ENCODE data around the gene ADIPOR2.

DNA sequence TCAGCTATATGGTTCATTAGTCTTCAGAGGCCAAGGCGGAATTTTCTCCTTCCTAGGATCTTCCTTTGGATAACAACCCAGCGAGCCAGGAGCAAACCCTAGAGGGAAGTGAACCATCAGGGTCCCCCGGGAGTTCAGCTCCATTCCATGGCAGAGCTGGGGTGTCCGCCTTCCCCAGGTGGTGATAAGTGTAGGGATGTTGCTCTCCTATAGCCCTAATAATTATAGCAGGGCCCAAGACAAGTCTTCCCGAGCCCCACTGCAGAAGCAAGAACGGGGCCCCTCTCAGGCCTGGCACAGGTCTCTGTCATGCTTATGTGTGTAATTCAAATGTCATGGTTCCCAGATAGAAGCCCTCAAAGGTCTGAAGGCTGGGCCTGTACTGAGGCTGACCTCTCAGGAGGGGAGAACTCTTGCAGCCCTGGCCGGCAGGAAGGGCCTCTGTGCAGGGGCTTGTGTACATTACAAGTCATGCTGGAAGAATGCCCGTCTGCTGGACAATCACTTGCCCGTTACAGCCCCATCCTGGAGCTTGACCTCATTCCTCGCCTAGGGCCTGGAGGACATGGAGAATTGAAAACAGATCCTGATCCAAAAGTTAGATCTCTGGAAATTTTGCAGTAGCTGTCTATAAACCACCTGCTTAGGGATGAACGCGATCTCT lies 146.8 kb downstream of the ADIPOR2 start:
- TF ChIP-seq CTCF (conservative IDR thresholded peaks at IDR 0.05 in 1 of 2, IDR thresholded peaks at IDR 0.05 in 1 of 2; ENCODE audit: extremely low read depth in 1 of 2, insufficient read depth in 1 of 2, low read depth in 1 of 2, low read length in 2 of 2) (no peak), EZH2 (IDR thresholded peaks at IDR 0.05; ENCODE audit: borderline replicate concordance, low read length) (no peak)
